K562 (cell line): ENCODE results near the gene RNASET2. TPM values are rescaled to one million over a fixed set of nuclear protein-coding genes. Genes with fewer than 3 reads are reported as not detected.

Experiments
- CCNT2 ChIP-seq: IDR thresholded peaks from 2 replicates; pipeline ENCODE4 v1.6.1; 2011; ENCODE audit warnings: borderline replicate concordance, low read depth, mild to moderate bottlenecking, moderate library complexity, mixed read lengths, low read length; ENCODE audit not compliant: insufficient read length; ENCODE audit errors: extremely low read depth
- CHD1 ChIP-seq: fragments of 200-600 bp; sonication (generic); IDR thresholded peaks from one replicate; pipeline ENCODE4 v1.6.1; 2012; ENCODE audit warnings: mild to moderate bottlenecking, moderate library complexity, low read length, inconsistent platforms
- ERF ChIP-seq: fragments of 450-650 bp; formaldehyde crosslinking; IDR thresholded peaks from 2 replicates; pipeline ENCODE4 v1.4.0; 2020; ENCODE audit warnings: mild to moderate bottlenecking, mixed read lengths
- ESRRA ChIP-seq: fragments of 450-650 bp; IDR thresholded peaks from 2 replicates; pipeline ENCODE4 v1.6.1; 2014; ENCODE audit warnings: low read depth, mild to moderate bottlenecking, moderate library complexity, borderline replicate concordance
- ID3 ChIP-seq, 2 experiments: fragments of 250-450 bp in 1 of 2; fragments of 450-650 bp in 1 of 2; sonication (Bioruptor Pico) in 1 of 2; IDR thresholded peaks; 2 replicates each; pipeline versions ENCODE4 v1.6.1 to v1.8.0; 2016 to 2021; ENCODE audit warnings: mild to moderate bottlenecking in 2 of 2, moderate library complexity in 2 of 2, missing compliant biosample characterization in 1 of 2, missing genetic modification characterization in 1 of 2
- PCBP1 ChIP-seq: fragments of 200-400 bp; formaldehyde crosslinking; IDR thresholded peaks from 2 replicates; pipeline ENCODE4 v1.6.1; 2018; ENCODE audit warnings: mild to moderate bottlenecking, low read depth, low read length; ENCODE audit not compliant: poor library complexity, severe bottlenecking
- POLR2H ChIP-seq: IDR thresholded peaks from 2 replicates; pipeline ENCODE4 v1.6.1; 2016; ENCODE audit warnings: missing genetic modification characterization, low read depth, mild to moderate bottlenecking, control low read depth, missing compliant biosample characterization, moderate library complexity
- REST ChIP-seq, 2 experiments: fragments of 450-650 bp; formaldehyde crosslinking in 1 of 2; IDR thresholded peaks; 2 replicates each; pipeline versions ENCODE4 v1.4.0 to v1.6.1; 2014 to 2020; ENCODE audit warnings: mild to moderate bottlenecking in 2 of 2, borderline replicate concordance in 1 of 2, low read depth in 1 of 2
- SMARCA4 ChIP-seq: fragments of 450-650 bp; IDR thresholded peaks from 2 replicates; pipeline ENCODE4 v1.6.1; 2016
- STAG1 ChIP-seq: sonication (generic); formaldehyde crosslinking; IDR thresholded peaks from 2 replicates; pipeline ENCODE4 v1.5.0; 2020; ENCODE audit warnings: missing genetic modification reagents, borderline replicate concordance
- YY1 ChIP-seq, 3 experiments: IDR thresholded peaks; 2 replicates each; pipeline ENCODE4 v1.6.1; 2011; ENCODE audit warnings: low read length in 2 of 3, mild to moderate bottlenecking in 2 of 3, moderate library complexity in 2 of 3, borderline replicate concordance in 1 of 3, control low read depth in 1 of 3, low read depth in 1 of 3; ENCODE audit not compliant: insufficient read depth in 3 of 3, insufficient replicate concordance in 2 of 3, control insufficient read depth in 1 of 3, insufficient read length in 1 of 3; ENCODE audit errors: extremely low read depth in 1 of 3
- ZNF124 ChIP-seq: sonication (generic); formaldehyde crosslinking; IDR thresholded peaks from 2 replicates; pipeline ENCODE4 v1.8.1; 2022; ENCODE audit warnings: missing genetic modification reagents
- polyA plus RNA-seq, 8 experiments: library from polyadenylated mRNA; depleted of rRNA in 4 of 8; stranded (reverse) in 5 of 8; unstranded in 3 of 8; fragments of >200 nt; fragmentation: Nextera tagmentation in 2 of 8; fragmentation: Illumina TruSeq in 1 of 8; extraction: Ambion mirVana in 2 of 8; extraction: Trizol in 1 of 8; gene quantifications; 2 replicates each; pipeline versions ENCODE4 v1.2.1 to v1.2.3, GENCODE V29; 2011 to 2014; ENCODE audit warnings: inconsistent platforms in 1 of 8, missing spikeins in 1 of 8
- total RNA-seq, 7 experiments: library from RNA; depleted of rRNA in 6 of 7; stranded (reverse); fragments of >200 nt in 6 of 7; fragmentation: Illumina TruSeq in 2 of 7; extraction: Trizol in 2 of 7; gene quantifications; 2 replicates each; pipeline versions ENCODE4 v1.2.1 to v1.2.3, GENCODE V29; 2011 to 2021; ENCODE audit warnings: low replicate concordance in 1 of 7
- TF ChIP-seq, protein P1 (sequence below): fragments of 250-450 bp; sonication (Bioruptor Pico); IDR thresholded peaks from 2 replicates; pipeline ENCODE4 v1.9.0; 2021; ENCODE audit warnings: mild to moderate bottlenecking

Gene RNASET2
- total and polyA plus RNA-seq, 9 of the 15 experiments (the other 6 are each of a cell fraction or from before 2014, with no cell fraction given), result 7.4 to 141 (median 91.3) TPM

GRCh38 chr6:166999145-166999883 is 43.0 kb upstream of the RNASET2 start, which contains the start of gene CEP43 (continued):
- no peak for TF ChIP-seq ID3 (CRISPR knock-in tag; IDR thresholded peaks at IDR 0.05)
- peak; percentile 71; the same call in 1 of the 2 replicates for TF ChIP-seq ID3 (tag; IDR thresholded peaks at IDR 0.05)
- TF ChIP-seq SMARCA4, result no peak
- no peak for TF ChIP-seq CHD1
- peak; percentile 86; the same call in 1 of the 2 replicates for TF ChIP-seq ERF (CRISPR knock-in tag)
- peak; percentile 60 for TF ChIP-seq CCNT2
- TF ChIP-seq REST (IDR thresholded peaks at IDR 0.05; ENCODE audit: borderline replicate concordance), result no peak
- peak; percentile 37; the same call in 1 of the 2 replicates for TF ChIP-seq REST (CRISPR knock-in tag; IDR thresholded peaks at IDR 0.05; ENCODE audit: low read depth)
- TF ChIP-seq PCBP1, result peak; percentile 72
- no peak for TF ChIP-seq POLR2H
- TF ChIP-seq, protein P1, sequence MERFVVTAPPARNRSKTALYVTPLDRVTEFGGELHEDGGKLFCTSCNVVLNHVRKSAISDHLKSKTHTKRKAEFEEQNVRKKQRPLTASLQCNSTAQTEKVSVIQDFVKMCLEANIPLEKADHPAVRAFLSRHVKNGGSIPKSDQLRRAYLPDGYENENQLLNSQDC (CRISPR knock-in tag), result no peak
- TF ChIP-seq ESRRA, result peak; percentile 33; the same call in 1 of the 2 replicates
- TF ChIP-seq STAG1 (CRISPR knock-in tag), result 0 out of 2 replicates have a peak, but pooled peaks have one; percentile 28
- peak; percentile 90 to 98 (median 97) for TF ChIP-seq YY1 (IDR thresholded peaks at IDR 0.05; ENCODE audit: borderline replicate concordance in 1 of 3, control insufficient read depth in 1 of 3, extremely low read depth in 1 of 3, insufficient read depth in 3 of 3, insufficient read length in 1 of 3, insufficient replicate concordance in 2 of 3, low read depth in 1 of 3, low read length in 2 of 3)
- TF ChIP-seq ZNF124 (CRISPR knock-in tag), result no peak
